Cardiac fibroblast (primary cell): Measurements from ENCODE around the gene IRX5.

ENCODE experiments used
- DNase-seq, 2 donors: peaks; one replicate each; pipeline versions ENCODE4 v3.0.0 to v3.0.0-alpha.2; 2010; ENCODE audit warnings: low read depth in 2 of 2
- H3K4me3 ChIP-seq, 2 donors: replicated peaks in 1 of 2; 1 replicate in 1 of 2; 2 replicates in 1 of 2; pipeline ENCODE4 v1.5.1; 2011; ENCODE audit warnings: low read depth in 2 of 2, low read length in 2 of 2, mild to moderate bottlenecking in 2 of 2, moderate library complexity in 1 of 2
- TF ChIP-seq, protein P1 (sequence below): IDR thresholded peaks from one replicate; pipeline ENCODE4 v1.5.1; 2011; ENCODE audit warnings: low read depth, mild to moderate bottlenecking, low read length, inconsistent platforms

IRX5 gene

DNA sequence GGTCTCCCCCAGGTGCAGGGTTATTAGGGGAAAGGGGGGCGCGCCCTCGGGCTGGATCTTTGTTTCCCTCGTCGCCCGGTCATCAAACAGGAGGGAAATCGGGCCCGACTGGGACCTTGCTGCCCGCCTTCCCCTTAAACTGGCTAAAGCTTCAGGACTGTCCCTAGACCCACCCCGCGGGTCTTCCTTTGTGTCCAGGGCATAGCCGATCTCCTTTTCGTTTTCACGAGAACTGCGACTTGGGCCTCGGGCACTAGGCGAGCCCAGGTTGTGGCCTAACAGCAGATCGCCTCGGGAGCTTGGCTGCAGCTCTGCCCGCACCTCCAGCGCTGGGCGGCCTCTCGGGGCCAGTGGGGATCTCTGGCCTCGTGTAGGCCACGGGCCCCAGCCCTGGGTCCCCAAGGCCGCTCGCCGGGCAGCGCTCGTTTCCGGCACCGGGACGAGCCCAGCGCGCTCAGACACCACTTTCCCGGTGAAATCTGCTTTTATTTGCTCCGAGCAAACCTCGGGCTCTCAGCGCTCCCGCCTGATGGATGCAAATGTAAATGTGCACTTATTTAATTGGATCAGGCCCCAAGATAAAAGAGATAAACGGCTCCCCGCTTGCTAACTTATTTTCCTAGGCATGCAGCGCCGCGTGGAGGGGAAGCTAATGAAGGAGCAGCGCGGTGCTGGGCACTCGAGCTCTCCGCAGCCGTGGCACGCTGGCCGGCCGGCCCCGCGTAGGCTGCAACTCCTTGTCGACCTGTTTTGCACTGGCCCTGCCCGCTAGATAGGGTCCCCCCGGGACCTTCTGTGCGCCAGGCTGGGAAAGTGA is 7.8 kb downstream of the IRX5 start:
- DNase-seq: peak in 1 of 2 donors; percentile 26
- TF ChIP-seq, protein P1, sequence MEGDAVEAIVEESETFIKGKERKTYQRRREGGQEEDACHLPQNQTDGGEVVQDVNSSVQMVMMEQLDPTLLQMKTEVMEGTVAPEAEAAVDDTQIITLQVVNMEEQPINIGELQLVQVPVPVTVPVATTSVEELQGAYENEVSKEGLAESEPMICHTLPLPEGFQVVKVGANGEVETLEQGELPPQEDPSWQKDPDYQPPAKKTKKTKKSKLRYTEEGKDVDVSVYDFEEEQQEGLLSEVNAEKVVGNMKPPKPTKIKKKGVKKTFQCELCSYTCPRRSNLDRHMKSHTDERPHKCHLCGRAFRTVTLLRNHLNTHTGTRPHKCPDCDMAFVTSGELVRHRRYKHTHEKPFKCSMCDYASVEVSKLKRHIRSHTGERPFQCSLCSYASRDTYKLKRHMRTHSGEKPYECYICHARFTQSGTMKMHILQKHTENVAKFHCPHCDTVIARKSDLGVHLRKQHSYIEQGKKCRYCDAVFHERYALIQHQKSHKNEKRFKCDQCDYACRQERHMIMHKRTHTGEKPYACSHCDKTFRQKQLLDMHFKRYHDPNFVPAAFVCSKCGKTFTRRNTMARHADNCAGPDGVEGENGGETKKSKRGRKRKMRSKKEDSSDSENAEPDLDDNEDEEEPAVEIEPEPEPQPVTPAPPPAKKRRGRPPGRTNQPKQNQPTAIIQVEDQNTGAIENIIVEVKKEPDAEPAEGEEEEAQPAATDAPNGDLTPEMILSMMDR: no peak
- H3K4me3 ChIP-seq: no peak overlapping the region

DNA sequence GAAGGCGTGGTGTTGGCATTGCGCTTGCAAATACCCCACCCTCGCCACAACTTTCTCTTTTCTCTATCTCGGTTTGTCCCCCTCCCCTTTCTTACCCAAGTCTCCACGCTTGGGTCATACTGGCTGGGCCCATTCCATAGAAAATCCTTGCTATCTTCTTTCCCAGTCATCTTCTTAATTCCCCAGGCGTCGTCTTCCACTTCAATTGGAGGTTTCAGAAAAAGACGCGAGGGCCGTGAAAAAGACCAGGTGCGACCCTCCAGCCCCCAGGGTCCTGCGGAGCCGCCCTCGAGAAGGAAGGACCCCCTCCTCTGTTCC is 8.3 kb downstream of the IRX5 start:
- TF ChIP-seq, protein P1: no peak
- DNase-seq: no peak
- H3K4me3 ChIP-seq: no peak overlapping the region

DNA sequence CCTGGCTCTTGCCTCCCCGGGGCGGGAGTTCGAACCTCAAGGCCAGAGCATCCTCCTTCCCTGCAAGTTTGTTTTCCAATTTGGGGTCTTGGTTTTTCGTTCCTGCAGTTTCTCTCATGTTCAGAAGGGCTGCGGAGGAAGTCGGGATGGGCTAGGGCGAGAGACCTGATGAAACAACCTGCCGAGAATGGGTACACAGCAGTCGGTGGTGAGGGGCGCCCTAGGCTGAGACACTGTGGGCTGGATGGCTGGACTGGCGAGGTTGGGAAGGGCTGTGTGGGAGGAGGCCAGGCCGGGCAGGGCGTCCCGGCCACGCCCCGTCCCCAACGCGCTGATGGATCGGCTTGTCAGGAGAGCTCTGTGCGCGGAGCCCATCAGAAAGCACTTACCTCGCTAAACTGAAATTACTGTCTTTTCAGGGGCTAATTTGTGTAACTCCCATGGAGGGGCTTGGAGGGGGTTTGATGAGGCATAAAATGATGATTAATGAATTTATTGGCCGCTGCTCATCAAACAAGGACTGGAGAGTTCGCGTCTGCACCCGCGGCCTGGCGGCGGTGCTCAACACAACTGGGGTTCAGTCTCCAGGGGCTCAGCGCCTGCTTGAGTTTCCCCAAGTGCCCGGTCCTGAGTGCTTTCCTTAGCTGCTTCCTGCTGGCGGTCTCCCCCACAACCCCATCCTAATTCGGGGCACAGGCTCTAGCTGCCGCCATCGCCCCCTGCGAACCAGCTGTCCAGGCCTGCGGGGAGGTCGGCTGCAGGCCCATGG is 9.0 kb downstream of the IRX5 start:
- TF ChIP-seq, protein P1: no peak
- no peak overlapping the region for H3K4me3 ChIP-seq
- no peak for DNase-seq

DNA sequence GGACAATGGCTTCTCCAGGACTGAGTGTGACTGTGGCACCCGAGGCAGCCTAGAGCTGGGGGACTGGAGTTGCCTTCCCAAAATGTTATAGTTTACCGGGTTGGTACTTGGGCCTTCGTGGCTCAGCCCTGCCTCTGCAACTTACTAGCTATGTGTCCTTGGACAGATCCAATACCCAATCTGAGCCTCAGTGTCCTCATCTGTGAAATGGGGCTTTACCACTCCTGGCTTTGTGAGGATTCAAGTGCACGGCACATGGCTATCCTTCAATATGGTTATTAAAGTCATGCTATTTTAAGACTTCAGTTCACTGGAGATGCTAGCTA is 9.6 kb downstream of the IRX5 start:
- DNase-seq: no peak
- TF ChIP-seq, protein P1: no peak

DNA sequence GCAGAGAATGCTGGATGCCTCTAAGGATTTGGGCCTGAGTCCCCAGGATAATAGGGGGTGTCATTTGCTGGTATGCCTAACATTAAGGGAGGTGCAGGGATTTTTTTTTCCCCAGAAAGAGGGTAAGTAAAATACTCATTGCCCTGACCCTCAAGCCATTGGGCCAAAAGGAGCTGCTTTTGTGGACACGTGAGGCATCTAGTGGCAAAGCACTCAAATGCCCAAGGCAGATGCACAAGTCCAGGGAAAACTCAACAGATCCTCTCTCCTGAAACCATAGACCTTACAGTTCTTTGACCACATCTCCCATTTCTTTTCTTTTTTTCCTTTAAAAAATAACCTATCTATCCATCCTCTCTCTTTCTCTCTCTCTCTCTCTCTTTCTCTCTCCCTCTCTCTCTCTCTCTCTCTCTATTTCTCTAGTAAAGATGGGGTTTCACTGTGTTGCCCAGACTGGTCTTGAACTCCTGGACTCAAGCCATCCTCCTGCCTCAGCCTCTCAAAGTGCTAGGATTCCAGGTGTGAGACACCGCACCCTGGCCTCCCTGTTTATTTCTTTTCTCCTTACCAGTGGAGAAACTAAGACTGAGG is 11.8 kb downstream of the IRX5 start:
- DNase-seq: no peak
- no peak overlapping the region for H3K4me3 ChIP-seq
- TF ChIP-seq, protein P1: no peak

More for the DNA sequence above, 9.6 kb downstream of the IRX5 start:
- no peak overlapping the region for H3K4me3 ChIP-seq

DNA sequence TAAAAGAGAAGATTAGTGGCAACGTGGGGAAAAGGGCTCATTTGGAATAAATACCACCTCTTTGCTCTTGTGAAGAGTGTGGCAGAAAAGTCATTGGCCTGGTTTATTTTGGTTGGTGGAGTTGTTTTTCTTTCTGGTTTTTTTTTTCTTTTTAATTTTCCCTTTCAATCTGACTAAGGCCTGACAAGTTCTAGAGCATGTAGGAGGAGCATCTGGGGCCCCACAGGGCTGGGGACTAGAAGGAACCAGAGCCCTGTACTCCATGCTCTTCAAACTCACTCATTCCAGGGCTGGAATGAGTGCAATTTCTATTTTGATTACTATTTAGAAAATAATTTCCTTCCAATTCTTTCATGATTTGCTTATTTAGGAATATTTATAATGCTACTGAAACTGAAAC is 13.3 kb downstream of the IRX5 start:
- H3K4me3 ChIP-seq: no peak overlapping the region
- TF ChIP-seq, protein P1: no peak
- DNase-seq: no peak
